OCI-LY7 (cell line): ENCODE results near the gene TAPBPL.

ENCODE experiments used
- CTCF ChIP-seq: fragments of 200-600 bp; sonication (generic); conservative IDR thresholded peaks from 2 replicates; pipeline ENCODE4 v1.5.1; 2014; ENCODE audit warnings: mild to moderate bottlenecking, antibody characterized with exemption, low read length, moderate library complexity, mixed read lengths
- EZH2phosphoT487 ChIP-seq: fragments of 200-600 bp; sonication (generic); IDR thresholded peaks from 2 replicates; pipeline ENCODE4 v1.6.1; 2018; ENCODE audit warnings: low read depth, borderline replicate concordance, mild to moderate bottlenecking, mixed run types, antibody characterized with exemption, low read length, moderate library complexity, mixed read lengths

GRCh38 chr12:6460751-6461371, 9.0 kb downstream of the TAPBPL start:
- TF ChIP-seq CTCF = no peak
- no peak for TF ChIP-seq EZH2phosphoT487
